Measurements from ENCODE around the gene TOGARAM1.

TOGARAM1 gene

GRCh38 chr14:44968714-44969113, 6.7 kb downstream of the TOGARAM1 start:
- no peak overlapping the region for H3K9ac ChIP-seq (ENCODE audit: insufficient read length)
- no peak for DNase-seq (ENCODE audit: low read depth, low spot score)
- H3K36me3 ChIP-seq (ENCODE audit: insufficient read depth, low read length), result peaks cover 17% of the 10 kb centered on the region
- no peak overlapping the region for H3K4me3 ChIP-seq
- H3K27ac ChIP-seq, result no peak overlapping the region
- no peak for TF ChIP-seq FOXP2 (optimal IDR thresholded peaks at IDR 0.05; ENCODE audit: control extremely low read depth, extremely low read length, insufficient read depth)
- no peak for TF ChIP-seq EZH2 (IDR thresholded peaks at IDR 0.05)
- no peak for TF ChIP-seq POLR2AphosphoS5 (IDR thresholded peaks at IDR 0.05; ENCODE audit: borderline replicate concordance, low read depth, low read length)
- H3K9me3 ChIP-seq (ENCODE audit: low read depth, low read length), result no peaks in the 10 kb centered on the region

DNA sequence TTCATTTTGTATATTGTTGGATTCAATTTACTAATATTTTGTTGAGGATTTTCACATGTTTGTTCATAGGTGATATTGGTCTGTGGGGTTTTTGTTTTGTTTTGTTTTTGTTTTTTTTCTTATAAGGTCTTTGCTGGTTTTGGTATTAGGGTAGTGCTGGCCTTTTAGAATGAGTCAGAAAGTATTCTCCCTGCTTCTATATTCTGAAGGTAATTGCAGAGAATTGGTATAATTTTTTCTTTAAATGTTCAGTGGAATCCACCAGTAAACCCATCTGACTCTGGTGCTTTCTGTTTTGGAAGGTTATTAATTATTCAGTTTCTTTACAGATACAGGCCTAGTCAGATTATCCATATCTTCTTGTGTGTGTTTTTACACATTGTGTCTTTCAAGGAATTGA, 8.9 kb downstream of the TOGARAM1 start:
- Histone ChIP-seq H3K9me3 (ENCODE audit: low read depth, low read length) (no peaks in the 10 kb centered on the region), H3K27ac (no peak overlapping the region), H3K9ac (ENCODE audit: insufficient read length) (no peak overlapping the region), H3K4me3 (no peak overlapping the region), H3K36me3 (ENCODE audit: insufficient read depth, low read length) (peaks cover 17% of the 10 kb centered on the region)
- no peak for DNase-seq (ENCODE audit: low read depth, low spot score)
- TF ChIP-seq FOXP2 (optimal IDR thresholded peaks at IDR 0.05; ENCODE audit: control extremely low read depth, extremely low read length, insufficient read depth) (no peak), EZH2 (IDR thresholded peaks at IDR 0.05) (no peak), POLR2AphosphoS5 (IDR thresholded peaks at IDR 0.05; ENCODE audit: borderline replicate concordance, low read depth, low read length) (no peak)

- TF ChIP-seq POLR2AphosphoS5 (IDR thresholded peaks at IDR 0.05; ENCODE audit: borderline replicate concordance, low read depth, low read length), result no peak
- TF ChIP-seq FOXP2 (optimal IDR thresholded peaks at IDR 0.05; ENCODE audit: control extremely low read depth, extremely low read length, insufficient read depth), result no peak
- TF ChIP-seq EZH2 (IDR thresholded peaks at IDR 0.05), result no peak
- H3K4me3 ChIP-seq, result no peak overlapping the region
- no peak overlapping the region for H3K9ac ChIP-seq (ENCODE audit: insufficient read length)
- H3K9me3 ChIP-seq (ENCODE audit: low read depth, low read length), result no peaks in the 10 kb centered on the region
- H3K36me3 ChIP-seq (ENCODE audit: insufficient read depth, low read length), result peaks cover 17% of the 10 kb centered on the region
- no peak overlapping the region for H3K27ac ChIP-seq
- no peak for DNase-seq (ENCODE audit: low read depth, low spot score)
Measured at GRCh38 chr14:44971459-44971858, 9.5 kb downstream of the TOGARAM1 start.

DNA sequence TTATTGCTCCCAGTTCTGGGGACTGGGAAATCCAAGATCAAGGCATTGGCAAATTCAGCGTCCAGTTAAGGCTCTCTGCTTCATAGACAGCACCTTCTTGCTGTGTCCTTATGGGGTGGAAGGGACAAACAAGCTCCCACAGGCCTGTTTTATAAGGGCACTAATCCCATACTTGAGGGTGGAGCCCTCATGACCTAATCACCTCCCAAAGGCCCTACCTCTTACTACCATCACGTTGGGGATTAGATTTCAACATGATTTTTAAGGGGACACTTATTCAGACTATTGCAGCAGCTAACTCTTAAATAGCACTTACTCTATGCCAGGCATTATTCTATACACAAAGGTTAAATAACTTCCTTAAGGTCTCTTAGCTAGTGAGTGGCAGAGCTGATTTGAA, 17.3 kb downstream of the TOGARAM1 start:
- H3K9me3 ChIP-seq (ENCODE audit: low read depth, low read length), result no peaks in the 10 kb centered on the region
- no peak for TF ChIP-seq EZH2 (IDR thresholded peaks at IDR 0.05)
- no peak for TF ChIP-seq POLR2AphosphoS5 (IDR thresholded peaks at IDR 0.05; ENCODE audit: borderline replicate concordance, low read depth, low read length)
- TF ChIP-seq FOXP2 (optimal IDR thresholded peaks at IDR 0.05; ENCODE audit: control extremely low read depth, extremely low read length, insufficient read depth), result no peak
- no peak overlapping the region for H3K27ac ChIP-seq
- H3K4me3 ChIP-seq, result no peak overlapping the region
- no peak overlapping the region for H3K9ac ChIP-seq (ENCODE audit: insufficient read length)
- no peaks in the 10 kb centered on the region; the same call in 1 of the 2 replicates for H3K36me3 ChIP-seq (ENCODE audit: insufficient read depth, low read length)
- DNase-seq (ENCODE audit: low read depth, low spot score), result no peak

DNA sequence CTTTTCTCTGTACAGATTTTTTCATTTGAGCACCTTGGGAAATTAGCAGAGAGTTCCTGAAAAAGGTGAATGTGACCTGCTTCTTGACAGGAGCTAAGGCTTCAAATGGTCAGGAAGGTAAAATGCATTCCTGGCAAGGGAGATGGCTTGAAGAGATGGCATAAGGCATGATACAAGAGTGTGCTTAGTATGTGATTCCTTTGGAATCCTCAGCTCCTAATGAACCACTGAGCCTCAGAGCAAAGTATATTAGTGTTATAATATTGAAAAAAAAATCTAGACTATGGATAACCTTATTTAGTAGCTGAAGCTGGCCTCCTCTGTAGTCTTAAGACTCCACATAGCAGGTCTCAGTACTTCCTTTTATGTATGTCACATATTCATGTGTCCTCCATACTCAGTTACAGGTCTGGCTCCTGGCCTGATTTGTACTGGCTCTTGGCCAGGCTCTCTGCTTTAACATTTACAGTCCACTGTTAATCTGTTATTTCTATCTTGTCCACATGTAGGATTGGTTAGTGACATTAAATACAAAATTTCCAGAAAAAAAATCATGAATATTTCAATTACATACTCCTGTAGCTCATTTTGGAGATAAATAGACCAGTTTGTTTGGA, 17.9 kb downstream of the TOGARAM1 start:
- TF ChIP-seq POLR2AphosphoS5 (IDR thresholded peaks at IDR 0.05; ENCODE audit: borderline replicate concordance, low read depth, low read length) (no peak), FOXP2 (optimal IDR thresholded peaks at IDR 0.05; ENCODE audit: control extremely low read depth, extremely low read length, insufficient read depth) (no peak), EZH2 (IDR thresholded peaks at IDR 0.05) (no peak)
- no peak for DNase-seq (ENCODE audit: low read depth, low spot score)
- H3K27ac ChIP-seq, result no peak overlapping the region
- H3K9ac ChIP-seq (ENCODE audit: insufficient read length), result no peak overlapping the region
- H3K36me3 ChIP-seq (ENCODE audit: insufficient read depth, low read length), result no peaks in the 10 kb centered on the region; the same call in 1 of the 2 replicates
- no peak overlapping the region for H3K4me3 ChIP-seq
- no peaks in the 10 kb centered on the region for H3K9me3 ChIP-seq (ENCODE audit: low read depth, low read length)

DNA sequence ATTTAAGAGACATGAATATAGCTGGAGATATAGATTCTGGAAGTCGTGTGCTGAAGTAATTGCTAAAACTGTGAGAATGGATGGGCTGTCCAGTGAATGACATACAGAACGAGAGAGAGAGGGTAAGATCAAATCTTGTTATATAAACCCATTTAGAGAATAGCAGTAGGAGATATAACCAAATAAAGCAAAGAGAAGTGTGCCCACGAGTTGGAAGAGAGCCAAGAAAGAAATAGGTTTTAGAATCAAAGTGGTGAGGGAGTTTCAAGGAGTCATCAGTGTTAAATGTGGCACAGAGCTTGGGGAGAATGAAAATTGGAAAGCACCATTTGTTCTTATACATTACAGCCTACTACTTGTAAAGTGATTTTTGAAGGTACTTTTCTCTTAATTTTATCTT, 19.2 kb downstream of the TOGARAM1 start:
- H3K27ac ChIP-seq, result no peak overlapping the region
- TF ChIP-seq POLR2AphosphoS5 (IDR thresholded peaks at IDR 0.05; ENCODE audit: borderline replicate concordance, low read depth, low read length) (no peak), EZH2 (IDR thresholded peaks at IDR 0.05) (no peak), FOXP2 (optimal IDR thresholded peaks at IDR 0.05; ENCODE audit: control extremely low read depth, extremely low read length, insufficient read depth) (no peak)
- H3K4me3 ChIP-seq, result no peak overlapping the region
- no peaks in the 10 kb centered on the region for H3K36me3 ChIP-seq (ENCODE audit: insufficient read depth, low read length)
- no peaks in the 10 kb centered on the region for H3K9me3 ChIP-seq (ENCODE audit: low read depth, low read length)
- H3K9ac ChIP-seq (ENCODE audit: insufficient read length), result no peak overlapping the region
- no peak for DNase-seq (ENCODE audit: low read depth, low spot score)

- TF ChIP-seq FOXP2 (optimal IDR thresholded peaks at IDR 0.05; ENCODE audit: control extremely low read depth, extremely low read length, insufficient read depth) (no peak), POLR2AphosphoS5 (IDR thresholded peaks at IDR 0.05; ENCODE audit: borderline replicate concordance, low read depth, low read length) (no peak), EZH2 (IDR thresholded peaks at IDR 0.05) (no peak)
- Histone ChIP-seq H3K9me3 (ENCODE audit: low read depth, low read length) (no peaks in the 10 kb centered on the region), H3K9ac (ENCODE audit: insufficient read length) (no peak overlapping the region), H3K36me3 (ENCODE audit: insufficient read depth, low read length) (no peaks in the 10 kb centered on the region), H3K27ac (no peak overlapping the region), H3K4me3 (no peak overlapping the region)
- DNase-seq (ENCODE audit: low read depth, low spot score), result no peak
Measured at GRCh38 chr14:44982594-44982993, 20.6 kb downstream of the TOGARAM1 start.

- Histone ChIP-seq H3K27ac (peak overlapping the region; percentile 26), H3K9ac (ENCODE audit: insufficient read length) (no peak overlapping the region), H3K9me3 (ENCODE audit: low read depth, low read length) (no peaks in the 10 kb centered on the region), H3K4me3 (no peak overlapping the region), H3K36me3 (ENCODE audit: insufficient read depth, low read length) (no peaks in the 10 kb centered on the region)
- DNase-seq (ENCODE audit: low read depth, low spot score), result no peak
- TF ChIP-seq EZH2 (IDR thresholded peaks at IDR 0.05) (no peak), FOXP2 (optimal IDR thresholded peaks at IDR 0.05; ENCODE audit: control extremely low read depth, extremely low read length, insufficient read depth) (no peak), POLR2AphosphoS5 (IDR thresholded peaks at IDR 0.05; ENCODE audit: borderline replicate concordance, low read depth, low read length) (no peak)
Measured at GRCh38 chr14:44988694-44989093, 26.7 kb downstream of the TOGARAM1 start.

All from SK-N-MC (cell line).